ENCODE data around the gene LZTR1. TPM values are rescaled to one million over a fixed set of nuclear protein-coding genes. Genes with fewer than 3 reads are reported as not detected.

The LZTR1 gene
- total RNA-seq, 1 donor from 2014 or later, result 91.6 TPM

- Mint-ChIP-seq H3K27me3 (peaks cover 29% of the 10 kb centered on the region), H3K4me1 (ENCODE audit: low read depth) (peaks cover 8% of the 10 kb centered on the region), H3K9me3 (ENCODE audit: low read depth) (no peaks in the 10 kb centered on the region), H3K36me3 (ENCODE audit: insufficient read depth) (no peaks in the 10 kb centered on the region), H3K27ac (no peak overlapping the region), H3K4me3 (ENCODE audit: low read depth) (peak overlapping the region; percentile 24)
- no peak for TF ChIP-seq CTCF (IDR thresholded peaks at IDR 0.05; ENCODE audit: unreplicated experiment)
- no peak for DNase-seq (ENCODE audit: low spot score, unreplicated experiment)
Observed at GRCh38 chr22:20965888-20966855, 15.9 kb upstream of the LZTR1 start.

- no peak for TF ChIP-seq CTCF (IDR thresholded peaks at IDR 0.05; ENCODE audit: unreplicated experiment)
- no peaks in the 10 kb centered on the region for H3K36me3 Mint-ChIP-seq (ENCODE audit: insufficient read depth)
- no peak within 1 kb of the TSS for H3K27ac Mint-ChIP-seq
- H3K4me1 Mint-ChIP-seq (ENCODE audit: low read depth), result peaks cover 8% of the 10 kb centered on the region
- H3K4me3 Mint-ChIP-seq (ENCODE audit: low read depth), result no peak within 1 kb of the TSS
- peaks cover 29% of the 10 kb centered on the region for H3K27me3 Mint-ChIP-seq
- no peaks in the 10 kb centered on the region for H3K9me3 Mint-ChIP-seq (ENCODE audit: low read depth)
- DNase-seq (ENCODE audit: low spot score, unreplicated experiment), result no peak
Observed at GRCh38 chr22:20966883-20967696, 15.0 kb upstream of the LZTR1 start, which contains the start of gene AIFM3. Gene AIFM3, plus strand, starts transcription at chr22:20967255. Its CDS starts 690 bp downstream, at chr22:20967945.

GRCh38 chr22:20967697-20968211, 14.3 kb upstream of the LZTR1 start:
- Mint-ChIP-seq H3K4me1 (ENCODE audit: low read depth) (peaks cover 8% of the 10 kb centered on the region), H3K27me3 (peaks cover 29% of the 10 kb centered on the region), H3K27ac (no peak overlapping the region), H3K36me3 (ENCODE audit: insufficient read depth) (no peaks in the 10 kb centered on the region), H3K9me3 (ENCODE audit: low read depth) (no peaks in the 10 kb centered on the region), H3K4me3 (ENCODE audit: low read depth) (no peak overlapping the region)
- no peak for TF ChIP-seq CTCF (IDR thresholded peaks at IDR 0.05; ENCODE audit: unreplicated experiment)
- DNase-seq (ENCODE audit: low spot score, unreplicated experiment), result no peak

- Mint-ChIP-seq H3K27ac (no peak overlapping the region), H3K36me3 (ENCODE audit: insufficient read depth) (no peaks in the 10 kb centered on the region), H3K9me3 (ENCODE audit: low read depth) (no peaks in the 10 kb centered on the region), H3K4me3 (ENCODE audit: low read depth) (no peak overlapping the region), H3K4me1 (ENCODE audit: low read depth) (peaks cover 7% of the 10 kb centered on the region), H3K27me3 (peaks cover 22% of the 10 kb centered on the region)
- no peak for TF ChIP-seq CTCF (IDR thresholded peaks at IDR 0.05; ENCODE audit: unreplicated experiment)
- DNase-seq (ENCODE audit: low spot score, unreplicated experiment), result no peak
Observed at GRCh38 chr22:20968281-20968977, 13.7 kb upstream of the LZTR1 start.
